ENCODE measurements around the gene DCDC2.

DNA sequence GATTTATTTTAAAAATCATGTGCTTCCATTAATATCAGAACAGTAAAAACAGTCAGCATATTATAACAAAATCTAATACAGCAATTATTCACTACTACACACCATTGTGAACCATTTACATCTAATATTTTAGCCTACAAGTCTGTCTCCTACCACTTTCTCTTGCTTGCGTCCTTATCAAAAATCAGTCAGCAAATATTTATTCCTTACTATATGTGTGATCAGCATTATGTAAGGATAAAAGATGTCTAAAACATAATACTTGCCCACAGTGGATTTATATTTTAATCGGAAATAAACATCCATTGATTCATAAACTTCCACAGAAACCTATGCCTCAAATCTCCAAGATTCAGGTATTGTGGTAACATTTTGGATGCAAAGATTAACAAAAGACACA, 132.0 kb downstream of the DCDC2 start:
- TF ChIP-seq, protein P1, sequence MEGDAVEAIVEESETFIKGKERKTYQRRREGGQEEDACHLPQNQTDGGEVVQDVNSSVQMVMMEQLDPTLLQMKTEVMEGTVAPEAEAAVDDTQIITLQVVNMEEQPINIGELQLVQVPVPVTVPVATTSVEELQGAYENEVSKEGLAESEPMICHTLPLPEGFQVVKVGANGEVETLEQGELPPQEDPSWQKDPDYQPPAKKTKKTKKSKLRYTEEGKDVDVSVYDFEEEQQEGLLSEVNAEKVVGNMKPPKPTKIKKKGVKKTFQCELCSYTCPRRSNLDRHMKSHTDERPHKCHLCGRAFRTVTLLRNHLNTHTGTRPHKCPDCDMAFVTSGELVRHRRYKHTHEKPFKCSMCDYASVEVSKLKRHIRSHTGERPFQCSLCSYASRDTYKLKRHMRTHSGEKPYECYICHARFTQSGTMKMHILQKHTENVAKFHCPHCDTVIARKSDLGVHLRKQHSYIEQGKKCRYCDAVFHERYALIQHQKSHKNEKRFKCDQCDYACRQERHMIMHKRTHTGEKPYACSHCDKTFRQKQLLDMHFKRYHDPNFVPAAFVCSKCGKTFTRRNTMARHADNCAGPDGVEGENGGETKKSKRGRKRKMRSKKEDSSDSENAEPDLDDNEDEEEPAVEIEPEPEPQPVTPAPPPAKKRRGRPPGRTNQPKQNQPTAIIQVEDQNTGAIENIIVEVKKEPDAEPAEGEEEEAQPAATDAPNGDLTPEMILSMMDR (IDR thresholded peaks at IDR 0.05) = no peak
- no peak for TF ChIP-seq EZH2 (IDR thresholded peaks at IDR 0.05; ENCODE audit: borderline replicate concordance, insufficient read depth, low read depth, low read length, poor library complexity, severe bottlenecking)
